HAP-1 (cell line): Measurements from ENCODE around the gene ARF6.

Source experiments
- DNase-seq, 2 experiments: peaks; one replicate each; pipeline ENCODE4 v3.0.0-alpha.2; 2016 to 2020; ENCODE audit warnings: low spot score in 2 of 2
- H3K27me3 ChIP-seq: fragments of 250-450 bp; sonication (Bioruptor Pico); 2 replicates; pipeline ENCODE4 v1.5.1; 2020; ENCODE audit warnings: low read depth, mild to moderate bottlenecking, moderate library complexity
- H3K36me3 ChIP-seq: fragments of 250-450 bp; sonication (Bioruptor Pico); replicated peaks from 2 replicates; pipeline ENCODE4 v1.5.1; 2020; ENCODE audit warnings: mild to moderate bottlenecking
- H3K4me1 ChIP-seq: fragments of 250-450 bp; sonication (Bioruptor Pico); 2 replicates; pipeline ENCODE4 v1.5.1; 2020; ENCODE audit warnings: mild to moderate bottlenecking
- H3K4me3 ChIP-seq: fragments of 250-450 bp; sonication (Bioruptor Pico); 2 replicates; pipeline ENCODE4 v1.5.1; 2020; ENCODE audit warnings: mild to moderate bottlenecking, moderate library complexity
- H3K9me3 ChIP-seq: fragments of 250-450 bp; sonication (Bioruptor Pico); 2 replicates; pipeline ENCODE4 v1.5.1; 2020; ENCODE audit warnings: mild to moderate bottlenecking, moderate library complexity
- in situ Hi-C: fragments of 300-500 bp; cut with MboI; formaldehyde crosslinking; loops from 3 replicates; pipeline ENCODE4 v1.14.3; 2020; ENCODE audit warnings: low sequenced_read_pairs, inconsistent platforms, mixed read lengths

ARF6 gene

GRCh38 chr14:49892636-49893308 is at the start of gene ARF6:
TSS of gene ARF6 (plus strand) at chr14:49893082. CDS start at chr14:49893737, 655 bp downstream.
- in situ Hi-C loops: loop anchor here (25.0 kb wide), 1 partner anchor 645 kb away; the partner anchor contains the start of gene MAP4K5
- Histone ChIP-seq H3K4me3 (peak within 1 kb of the TSS; percentile 70), H3K4me1 (peaks cover 17% of the 10 kb centered on the region), H3K27me3 (no peaks in the 10 kb centered on the region), H3K36me3 (peaks cover 25% of the 10 kb centered on the region), H3K9me3 (no peaks in the 10 kb centered on the region)
- DNase-seq: peak; percentile 95 to 98

- in situ Hi-C loops: loop anchor here (10.0 kb wide), 1 partner anchor 75 kb away; no protein-coding TSS in a partner anchor
- no peaks in the 10 kb centered on the region for H3K27me3 ChIP-seq
- no peak overlapping the region for H3K4me3 ChIP-seq
- peaks cover 38% of the 10 kb centered on the region for H3K36me3 ChIP-seq
- DNase-seq: no peak
- H3K9me3 ChIP-seq: no peaks in the 10 kb centered on the region
- H3K4me1 ChIP-seq: peaks cover 7% of the 10 kb centered on the region; the same call in 1 of the 2 replicates
Observed at GRCh38 chr14:49849213-49849847, 43.6 kb upstream of the ARF6 start.

GRCh38 chr14:49851813-49852212 is 41.1 kb upstream of the ARF6 start:
- H3K27me3 ChIP-seq: no peaks in the 10 kb centered on the region
- in situ Hi-C loops: no loop called here
- H3K4me3 ChIP-seq: peak overlapping the region; percentile 54
- H3K9me3 ChIP-seq: no peaks in the 10 kb centered on the region
- H3K36me3 ChIP-seq: peaks cover 15% of the 10 kb centered on the region
- no peak for DNase-seq
- peaks cover 7% of the 10 kb centered on the region; the same call in 1 of the 2 replicates for H3K4me1 ChIP-seq

- H3K4me3 ChIP-seq: peak within 1 kb of the TSS; percentile 54
- no peaks in the 10 kb centered on the region for H3K27me3 ChIP-seq
- no peaks in the 10 kb centered on the region for H3K9me3 ChIP-seq
- in situ Hi-C loops: no loop called here
- peak; percentile 78 to 94 for DNase-seq
- peaks cover 15% of the 10 kb centered on the region for H3K36me3 ChIP-seq
- H3K4me1 ChIP-seq: peaks cover 7% of the 10 kb centered on the region; the same call in 1 of the 2 replicates
Observed at GRCh38 chr14:49852301-49853157, 40.4 kb upstream of the ARF6 start, which contains the start of gene NEMF. TSS of gene NEMF (minus strand) at chr14:49852788. CDS start at chr14:49852753, 35 bp downstream.

GRCh38 chr14:49853158-49853477 is 39.8 kb upstream of the ARF6 start:
- H3K36me3 ChIP-seq: peaks cover 15% of the 10 kb centered on the region
- in situ Hi-C loops: no loop called here
- H3K4me3 ChIP-seq: peak overlapping the region; percentile 54

GRCh38 chr14:49853572-49854375 is 39.1 kb upstream of the ARF6 start:
- peak in 1 of 2 experiments; percentile 52 for DNase-seq
- H3K9me3 ChIP-seq: no peaks in the 10 kb centered on the region
- H3K36me3 ChIP-seq: peaks cover 15% of the 10 kb centered on the region
- in situ Hi-C loops: no loop called here
- no peak overlapping the region for H3K4me3 ChIP-seq
- H3K4me1 ChIP-seq: peaks cover 7% of the 10 kb centered on the region; the same call in 1 of the 2 replicates
- no peaks in the 10 kb centered on the region for H3K27me3 ChIP-seq

More at GRCh38 chr14:49853158-49853477, 39.8 kb upstream of the ARF6 start:
- DNase-seq: no peak
- Histone ChIP-seq H3K4me1 (peaks cover 7% of the 10 kb centered on the region; the same call in 1 of the 2 replicates), H3K27me3 (no peaks in the 10 kb centered on the region), H3K9me3 (no peaks in the 10 kb centered on the region)

GRCh38 chr14:49857427-49858003 is 35.4 kb upstream of the ARF6 start:
- Histone ChIP-seq H3K9me3 (no peaks in the 10 kb centered on the region), H3K27me3 (no peaks in the 10 kb centered on the region), H3K4me3 (no peak overlapping the region), H3K36me3 (no peaks in the 10 kb centered on the region), H3K4me1 (peaks cover 6% of the 10 kb centered on the region)
- in situ Hi-C loops: no loop called here
- no peak for DNase-seq

- Histone ChIP-seq H3K9me3 (no peaks in the 10 kb centered on the region), H3K4me3 (no peak overlapping the region), H3K36me3 (no peaks in the 10 kb centered on the region), H3K27me3 (no peaks in the 10 kb centered on the region), H3K4me1 (peaks cover 6% of the 10 kb centered on the region)
- DNase-seq: no peak
- in situ Hi-C loops: no loop called here
Observed at GRCh38 chr14:49858383-49858782, 34.5 kb upstream of the ARF6 start.

GRCh38 chr14:49860988-49861698 is 31.7 kb upstream of the ARF6 start:
- peaks cover 6% of the 10 kb centered on the region for H3K4me1 ChIP-seq

GRCh38 chr14:49861699-49862088 is 31.2 kb upstream of the ARF6 start:
- DNase-seq: peak; percentile 72 to 85
- H3K9me3 ChIP-seq: no peaks in the 10 kb centered on the region
- H3K4me3 ChIP-seq: peak overlapping the region; percentile 67
- H3K36me3 ChIP-seq: no peaks in the 10 kb centered on the region
- no peaks in the 10 kb centered on the region for H3K27me3 ChIP-seq
- in situ Hi-C loops: no loop called here
- H3K4me1 ChIP-seq: peaks cover 6% of the 10 kb centered on the region

More at GRCh38 chr14:49860988-49861698, 31.7 kb upstream of the ARF6 start:
- Histone ChIP-seq H3K9me3 (no peaks in the 10 kb centered on the region), H3K27me3 (no peaks in the 10 kb centered on the region), H3K4me3 (peak overlapping the region; percentile 67), H3K36me3 (no peaks in the 10 kb centered on the region)
- in situ Hi-C loops: no loop called here
- DNase-seq: no peak

GRCh38 chr14:49862089-49862673 is 30.7 kb upstream of the ARF6 start:
- in situ Hi-C loops: no loop called here
- Histone ChIP-seq H3K36me3 (no peaks in the 10 kb centered on the region), H3K27me3 (no peaks in the 10 kb centered on the region), H3K4me3 (peak overlapping the region; percentile 67), H3K4me1 (peaks cover 6% of the 10 kb centered on the region), H3K9me3 (no peaks in the 10 kb centered on the region)
- DNase-seq: peak; percentile 67 to 85
